GM19463 (cell line): ENCODE measurements around the gene PAM.
"Not testable (repeated sequence)": the region's sequence is repeated elsewhere in the genome, so short reads cannot be mapped to it uniquely, and the experiment has no call there.

Experiments
- ATAC-seq: cut with Tn5 transposase; IDR thresholded peaks from one replicate; pipeline ENCODE4 v1.9.1; 2021; ENCODE audit warnings: mild to moderate bottlenecking, moderate library complexity; ENCODE audit not compliant: unreplicated experiment

PAM gene

DNA sequence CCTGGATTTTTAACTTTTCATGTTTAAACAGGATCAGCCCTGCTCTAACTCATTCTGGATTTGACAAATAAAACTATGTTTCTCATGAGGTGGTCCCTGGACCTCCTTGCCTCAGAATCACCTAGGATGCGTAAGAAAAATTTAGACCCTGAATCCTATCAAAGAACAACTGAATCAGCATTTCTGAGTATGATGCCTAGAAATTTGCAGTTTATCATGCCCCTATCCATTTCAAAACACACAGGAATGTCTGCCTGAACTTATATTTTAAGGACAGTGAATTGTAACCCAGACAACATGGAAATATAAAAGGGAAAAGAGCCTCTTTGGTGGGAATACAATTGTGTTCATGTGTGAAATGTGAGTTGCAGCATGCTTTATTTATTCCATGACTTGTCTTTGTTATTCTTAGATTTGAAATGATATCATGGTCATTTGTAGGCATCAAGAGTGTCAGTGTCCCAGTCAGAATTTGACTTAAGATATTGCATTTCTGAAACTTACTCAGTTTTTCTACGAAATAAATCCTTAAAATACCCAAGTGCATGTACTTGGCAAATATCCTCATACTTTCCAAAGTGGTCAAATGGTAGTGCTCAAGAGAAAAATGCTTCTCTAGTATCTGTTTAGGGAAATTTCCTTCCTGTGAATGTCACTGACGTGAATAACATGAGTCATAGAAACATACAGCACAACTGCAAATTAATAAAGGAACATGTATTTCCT lies 220.5 kb downstream of the PAM start:
- no peak for ATAC-seq

DNA sequence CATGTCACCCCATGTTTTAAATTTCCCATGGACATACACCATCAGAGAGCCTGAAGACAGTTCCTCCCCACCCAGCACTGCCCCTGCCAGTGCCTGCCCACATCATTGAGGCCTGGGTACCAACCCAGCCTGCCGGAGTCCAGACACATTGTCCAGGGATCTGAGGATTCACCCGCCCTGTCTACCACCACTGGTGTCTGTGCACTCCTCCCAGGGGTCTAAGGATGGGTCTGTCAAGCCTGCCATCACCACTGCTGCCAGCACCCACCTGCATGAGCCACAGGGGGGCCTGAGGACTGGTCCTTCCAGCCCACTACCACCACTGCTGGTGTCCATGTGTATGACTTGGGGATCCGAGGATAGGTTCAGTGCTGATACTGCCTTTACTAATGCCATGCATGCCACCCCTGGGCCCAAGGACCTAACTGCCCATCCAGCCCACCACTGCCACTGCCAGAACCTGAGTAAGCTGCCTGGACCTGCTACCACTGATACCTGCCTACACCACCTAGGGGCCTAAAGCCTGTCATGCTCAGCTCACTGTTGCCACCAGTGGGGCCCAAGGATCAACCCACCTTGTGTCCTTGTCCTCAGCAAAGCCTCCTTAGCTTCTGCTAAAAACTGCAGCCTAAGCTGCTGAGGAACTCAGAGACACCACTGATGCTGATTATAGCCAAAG lies 227.0 kb downstream of the PAM start:
- no peak for ATAC-seq

DNA sequence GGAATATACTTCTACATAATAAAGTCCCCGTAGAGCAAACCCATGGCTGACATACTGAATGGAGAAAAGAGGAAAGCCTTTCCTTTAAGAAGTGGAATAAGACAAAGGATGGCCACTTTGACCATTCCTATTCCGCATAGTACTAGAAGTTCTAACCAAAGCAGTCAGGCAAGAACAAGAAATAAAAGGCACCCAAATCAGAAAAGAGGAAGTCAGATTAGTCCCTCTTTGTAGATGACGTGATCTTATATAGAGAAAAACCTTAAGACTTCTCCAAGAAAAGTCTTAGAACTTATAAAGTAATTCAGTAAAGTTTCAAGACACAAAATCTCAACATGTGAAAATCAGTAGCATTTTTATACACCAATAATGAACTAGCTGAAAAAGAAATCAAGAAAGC lies 231.0 kb downstream of the PAM start:
- no peak for ATAC-seq

DNA sequence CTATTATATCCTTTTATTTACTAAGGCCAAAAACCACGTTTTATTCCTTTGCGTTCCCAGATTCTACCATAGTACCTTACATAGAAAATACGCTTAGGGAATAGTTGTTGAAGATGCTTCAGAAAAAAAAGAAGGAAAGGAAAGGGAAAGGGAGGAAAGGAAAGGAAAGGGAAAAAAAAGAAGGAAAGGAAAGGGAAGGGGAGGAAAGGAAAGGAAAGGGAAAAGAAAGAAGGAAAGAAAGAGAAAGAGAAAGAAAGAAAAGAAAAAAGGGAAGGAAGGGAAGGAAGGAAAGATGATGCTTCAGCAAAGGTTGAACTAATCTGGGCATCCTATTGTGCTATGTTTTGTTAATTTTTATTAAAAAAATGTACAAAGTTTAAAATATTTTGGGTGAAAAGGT lies 233.4 kb downstream of the PAM start:
- ATAC-seq = no peak

DNA sequence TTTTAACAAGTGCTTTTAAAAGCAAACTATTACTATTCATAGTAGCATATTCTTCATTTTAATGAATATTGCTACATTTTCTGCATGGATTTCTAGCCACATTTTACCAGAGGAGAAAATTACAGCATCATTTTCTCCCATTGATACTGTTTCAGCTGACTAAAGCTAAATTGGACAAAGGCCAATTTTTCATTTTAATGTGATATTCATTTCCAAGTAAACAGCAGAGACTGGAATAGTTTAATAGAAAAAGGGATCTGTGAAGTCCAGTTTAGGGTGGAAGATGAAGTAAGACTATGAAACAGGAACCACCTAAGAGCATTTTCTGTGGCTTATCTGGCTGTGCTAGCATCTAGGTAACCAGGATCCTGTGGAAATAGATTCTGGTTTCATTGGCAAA lies 236.7 kb downstream of the PAM start:
- ATAC-seq = no peak

DNA sequence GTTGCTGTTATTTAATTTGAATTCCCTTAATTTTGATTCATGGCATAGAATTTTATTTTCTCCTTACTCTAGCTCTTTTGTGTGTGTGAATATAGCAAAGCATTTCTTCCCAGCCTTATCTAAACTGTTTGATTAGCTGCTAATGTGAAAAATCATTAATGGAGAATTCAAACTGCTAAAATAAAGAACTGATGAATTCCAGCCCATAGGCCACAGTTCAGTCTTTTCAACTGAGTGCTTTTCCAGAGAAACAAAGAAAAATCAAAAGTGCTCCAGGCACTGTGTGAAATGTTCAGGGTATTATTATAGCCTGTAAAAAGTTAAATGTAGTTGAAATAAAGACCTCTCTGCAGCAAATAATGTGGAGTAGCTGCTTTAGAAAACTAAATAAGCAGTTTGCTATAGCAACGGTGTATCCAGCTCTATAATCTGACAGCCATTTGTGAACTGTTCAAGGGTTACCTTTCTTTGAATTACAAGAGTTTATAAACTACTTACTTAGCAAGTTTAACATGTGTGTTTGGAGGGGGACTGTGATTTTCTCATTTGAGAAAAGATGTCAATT lies 241.0 kb downstream of the PAM start:
- ATAC-seq = no peak

DNA sequence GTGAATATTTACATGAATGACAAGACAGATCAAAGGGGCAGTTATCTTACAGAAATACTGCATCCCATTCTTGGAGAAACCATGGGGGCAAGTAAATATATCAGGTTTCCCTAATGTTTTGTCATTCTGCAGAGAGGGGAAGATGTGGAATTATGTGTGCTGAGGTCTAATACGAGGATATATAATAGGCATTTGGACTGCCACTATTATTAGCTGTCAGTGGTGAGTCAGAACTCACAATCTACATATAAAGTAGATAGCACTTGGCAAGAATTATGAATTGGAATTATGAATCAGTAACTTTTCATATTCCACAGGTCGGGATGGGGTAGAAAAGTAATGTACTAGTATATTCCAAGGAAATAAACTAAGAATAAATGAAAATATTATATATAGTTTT lies 243.1 kb downstream of the PAM start:
- no peak for ATAC-seq

DNA sequence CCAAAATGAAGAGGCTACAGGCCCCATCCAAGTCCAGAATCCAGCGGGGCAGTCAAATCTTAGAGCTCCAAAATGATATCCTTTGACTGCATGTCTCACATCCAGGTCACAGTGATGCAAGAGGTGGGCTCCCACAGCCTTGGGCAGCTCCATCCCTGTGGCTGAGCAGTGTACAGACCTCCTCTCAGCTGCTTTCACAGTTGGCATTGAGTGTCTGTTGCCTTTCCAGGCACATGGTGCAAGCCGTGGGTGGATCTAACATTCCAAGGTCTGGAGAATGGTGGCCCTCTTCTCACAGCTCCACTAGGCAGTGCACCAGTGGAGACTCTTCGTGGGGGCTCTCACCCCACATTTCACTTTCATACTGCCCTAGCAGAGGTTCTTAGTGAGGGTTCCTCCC lies 244.1 kb downstream of the PAM start:
- ATAC-seq = no peak

DNA sequence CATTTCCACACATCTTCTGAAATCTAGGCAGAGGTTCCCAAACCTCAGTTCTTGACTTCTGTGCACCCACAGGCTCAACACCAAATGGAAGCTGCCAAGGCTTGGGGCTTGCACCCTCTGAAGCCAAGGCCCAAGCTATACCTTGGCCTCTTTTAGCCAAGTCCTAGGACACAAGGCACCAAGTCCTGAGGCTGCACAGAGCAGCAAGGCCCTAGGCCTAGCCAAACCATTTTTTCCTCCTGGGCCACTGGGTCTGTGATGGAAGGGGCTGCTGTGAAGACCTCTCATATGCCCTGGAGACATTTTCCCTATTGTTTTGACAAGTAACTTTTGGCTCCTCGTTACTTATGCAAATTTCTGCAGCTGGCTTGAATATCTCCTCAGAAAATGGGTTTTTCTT lies 244.5 kb downstream of the PAM start:
- ATAC-seq = not testable (repeated sequence)

DNA sequence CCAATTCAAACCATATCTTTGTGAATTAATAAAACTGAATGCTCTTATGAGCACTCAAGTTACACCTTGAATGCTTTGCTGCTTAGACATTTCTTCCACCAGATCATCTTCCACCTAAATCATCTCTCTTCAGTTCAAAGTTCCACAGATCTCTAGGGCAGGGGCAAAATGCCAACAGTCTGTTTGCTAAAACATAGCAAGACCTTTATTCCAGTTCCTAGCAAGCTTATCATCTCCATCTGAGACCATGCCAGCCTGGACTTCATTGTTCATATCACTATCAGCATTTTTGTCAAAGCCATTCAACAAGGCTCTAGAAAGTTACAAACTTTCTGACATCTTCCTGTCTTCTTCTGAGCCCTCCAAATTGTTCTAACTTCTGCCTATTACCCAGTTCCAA lies 245.0 kb downstream of the PAM start:
- no peak for ATAC-seq

DNA sequence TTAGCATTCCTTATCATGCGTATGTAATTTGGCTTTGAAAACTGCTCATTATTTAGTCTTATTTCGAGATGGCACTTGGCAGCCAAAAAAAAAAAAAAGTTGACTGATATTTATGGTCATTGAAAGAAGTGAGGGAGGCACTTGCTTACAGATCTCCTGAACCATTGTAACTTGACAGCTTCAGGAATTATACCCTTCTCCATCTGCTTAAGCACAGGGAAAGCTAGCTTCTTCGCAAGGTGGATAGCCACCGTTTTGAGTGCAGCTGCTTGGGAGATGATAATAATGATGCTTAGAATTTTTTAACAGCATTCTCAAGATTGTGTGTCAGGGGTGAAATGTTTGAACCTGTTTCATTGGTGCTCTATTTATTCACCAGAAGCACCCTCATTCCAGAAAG lies 248.8 kb downstream of the PAM start:
- ATAC-seq = no peak

DNA sequence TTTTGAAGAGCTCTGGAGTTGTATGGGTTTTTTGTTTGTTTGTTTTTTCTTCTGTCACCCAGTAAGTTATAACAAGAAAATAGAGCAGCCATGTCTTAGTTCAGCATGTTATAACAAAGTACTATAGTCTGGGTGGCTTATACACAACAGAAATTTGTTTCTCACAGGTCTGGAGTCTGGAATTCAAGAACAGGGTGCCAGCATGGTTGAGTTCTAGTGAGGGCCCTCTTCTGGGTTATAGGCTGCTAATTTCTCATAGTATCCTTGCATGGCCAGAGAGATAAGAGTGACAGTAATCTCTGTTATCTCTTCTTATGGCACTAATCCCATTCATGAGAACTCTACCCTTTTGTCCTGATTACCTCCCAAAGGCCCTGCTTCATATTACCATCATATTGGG lies 250.2 kb downstream of the PAM start:
- no peak for ATAC-seq

DNA sequence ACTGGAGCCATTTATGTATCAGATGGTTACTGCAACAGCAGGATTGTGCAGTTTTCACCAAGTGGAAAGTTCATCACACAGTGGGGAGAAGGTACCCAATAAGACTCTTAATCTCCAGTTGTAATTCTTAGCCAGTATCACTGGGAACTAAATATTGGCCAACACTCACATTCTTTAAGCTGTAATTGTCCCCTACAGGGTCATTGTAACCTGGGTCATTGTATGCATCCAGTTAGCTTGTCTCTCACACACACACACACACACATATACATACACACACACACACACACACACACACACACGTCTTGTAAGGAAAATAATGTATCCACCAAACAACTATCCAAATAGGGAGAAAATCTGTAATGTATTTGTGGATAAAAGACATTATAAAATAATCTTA lies 251.8 kb downstream of the PAM start:
- ATAC-seq = no peak

DNA sequence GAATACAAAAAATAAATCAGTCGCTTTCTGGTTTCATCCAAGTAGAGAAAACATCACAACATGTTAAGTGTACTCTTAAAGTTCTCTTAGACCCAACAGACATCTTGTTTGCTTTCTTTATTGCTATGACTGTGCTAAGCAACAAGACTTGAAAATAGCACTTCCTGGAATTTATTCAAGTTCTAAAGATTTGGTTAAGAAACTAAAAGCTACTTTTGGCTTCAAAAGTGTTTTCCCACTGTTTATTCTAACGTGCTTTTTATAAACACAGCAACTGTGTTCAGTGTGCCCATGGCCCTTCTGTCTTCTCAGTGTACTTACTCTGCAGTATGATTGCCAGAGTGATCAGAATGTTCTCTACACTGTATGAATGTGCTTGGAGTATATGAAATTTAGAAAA lies 255.1 kb downstream of the PAM start:
- ATAC-seq = no peak

DNA sequence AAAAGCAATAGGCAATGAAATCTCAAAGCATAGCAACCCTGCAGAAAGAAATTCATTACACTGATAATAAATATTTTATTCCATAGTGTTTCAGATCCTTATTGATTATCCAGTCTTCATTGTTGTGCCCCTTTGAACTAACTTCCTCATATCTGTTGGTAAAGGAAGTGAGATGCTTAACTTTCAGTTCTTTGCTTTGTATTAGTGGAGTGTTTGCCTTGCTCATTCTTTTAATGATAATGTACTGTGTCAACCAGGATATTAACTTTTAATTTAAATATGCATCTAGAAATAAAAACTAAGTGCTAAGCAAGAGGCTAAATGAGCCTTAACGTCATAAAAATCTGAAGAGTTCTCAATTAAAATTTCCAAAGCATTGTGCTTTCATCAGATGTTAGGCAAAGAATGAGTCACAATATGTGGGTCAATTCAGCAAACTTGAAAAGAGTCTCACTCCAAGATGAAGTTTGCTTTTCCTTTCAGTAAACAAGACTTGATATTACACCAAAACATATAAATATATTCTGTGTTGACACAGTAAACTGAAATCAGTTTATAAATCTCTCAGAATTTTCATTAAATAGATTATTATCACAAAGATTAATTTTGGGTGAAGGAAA lies 258.9 kb downstream of the PAM start:
- ATAC-seq = no peak

DNA sequence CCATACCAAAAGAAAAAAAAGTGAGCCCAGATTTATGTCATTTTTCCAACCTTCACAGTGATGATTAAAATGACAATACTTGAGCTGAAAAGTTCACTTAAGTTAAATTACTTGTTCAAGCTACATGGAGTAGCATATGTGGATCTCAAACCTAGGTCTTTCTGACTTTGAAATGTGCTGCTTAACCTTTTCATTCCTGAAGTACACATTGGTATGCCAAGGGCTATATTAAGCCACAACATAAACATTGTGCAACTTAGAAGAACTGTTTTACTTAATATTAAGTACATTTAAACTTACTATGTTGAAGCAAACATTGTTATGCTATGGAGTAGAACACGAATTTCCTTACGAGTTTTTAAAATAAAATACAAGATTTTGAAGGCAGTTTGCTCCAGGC lies 259.9 kb downstream of the PAM start:
- ATAC-seq = no peak

DNA sequence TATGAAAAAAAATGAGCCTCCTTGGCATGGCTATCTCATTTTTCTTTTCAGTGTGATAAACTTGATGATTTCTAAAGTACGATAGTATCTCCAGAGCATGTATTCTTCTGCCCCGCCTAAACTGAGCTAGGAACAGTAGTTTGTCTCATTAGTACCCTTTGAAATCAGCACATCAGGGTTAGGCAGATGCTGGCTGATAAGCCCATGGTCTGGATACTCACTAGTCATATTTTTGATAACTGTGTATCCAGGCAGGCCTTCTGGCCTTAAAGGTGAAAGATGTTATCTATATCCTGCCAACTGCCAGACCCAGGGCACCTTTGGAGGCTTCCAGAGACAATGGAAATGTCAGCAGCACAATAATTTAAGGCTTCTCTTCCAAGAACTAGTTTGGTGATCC lies 261.1 kb downstream of the PAM start:
- ATAC-seq = no peak

DNA sequence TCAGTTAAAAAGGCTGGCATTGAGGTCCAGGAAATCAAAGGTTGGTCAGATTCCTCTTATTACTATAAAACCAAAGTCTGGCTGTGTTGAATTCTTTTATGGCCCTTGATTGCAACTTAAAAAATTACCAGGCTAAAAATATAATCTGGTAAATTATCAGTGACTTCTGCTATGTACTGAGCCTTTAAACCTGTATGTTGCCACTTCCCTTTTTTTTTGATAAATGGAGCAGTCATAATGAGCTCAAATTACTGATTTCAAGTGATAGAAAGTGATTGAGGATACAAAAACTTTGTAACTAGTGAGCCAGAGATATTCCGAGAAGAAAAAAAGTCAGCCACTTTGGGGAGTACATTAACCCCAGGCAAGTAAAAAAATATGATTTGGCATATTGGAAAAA lies 264.7 kb downstream of the PAM start:
- ATAC-seq = no peak

DNA sequence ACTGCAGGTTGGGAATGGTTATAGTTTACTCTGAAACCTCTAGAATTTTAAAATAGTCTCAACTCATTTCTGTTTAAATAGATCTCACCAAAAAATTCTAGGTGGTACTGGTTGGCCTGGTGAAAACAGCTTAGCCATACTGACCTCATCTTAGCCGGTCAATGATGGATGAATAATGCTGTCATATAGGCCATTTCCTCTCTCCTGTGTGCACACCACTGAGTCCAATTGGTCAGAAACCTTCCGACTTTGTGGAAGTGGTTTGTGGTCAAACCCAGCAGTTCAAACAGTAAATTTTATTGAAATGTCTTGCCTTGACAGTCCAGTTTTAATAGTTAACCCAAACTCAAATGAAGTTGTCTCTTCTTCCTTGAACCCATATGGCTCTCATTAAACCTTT lies 266.2 kb downstream of the PAM start:
- ATAC-seq = peak; percentile 93

DNA sequence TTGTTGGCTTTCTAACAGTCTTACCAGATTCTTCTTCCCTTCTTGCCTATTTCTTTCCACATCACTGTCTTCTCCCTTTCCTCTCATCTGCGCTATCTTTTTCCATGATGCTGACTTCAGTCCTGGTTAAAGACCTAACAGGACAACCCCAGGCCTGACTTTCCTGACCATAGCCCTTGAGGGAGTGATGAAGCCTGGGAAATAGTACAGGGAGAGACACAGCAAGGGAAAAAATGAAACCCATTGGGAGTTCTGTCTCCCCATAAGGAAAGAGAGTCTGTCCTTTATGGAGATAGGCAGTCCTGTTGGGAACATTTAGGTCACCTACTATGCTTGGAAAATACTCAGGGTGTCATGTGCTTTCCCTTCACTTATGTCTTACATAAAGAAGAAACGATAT lies 272.2 kb downstream of the PAM start:
- no peak for ATAC-seq

DNA sequence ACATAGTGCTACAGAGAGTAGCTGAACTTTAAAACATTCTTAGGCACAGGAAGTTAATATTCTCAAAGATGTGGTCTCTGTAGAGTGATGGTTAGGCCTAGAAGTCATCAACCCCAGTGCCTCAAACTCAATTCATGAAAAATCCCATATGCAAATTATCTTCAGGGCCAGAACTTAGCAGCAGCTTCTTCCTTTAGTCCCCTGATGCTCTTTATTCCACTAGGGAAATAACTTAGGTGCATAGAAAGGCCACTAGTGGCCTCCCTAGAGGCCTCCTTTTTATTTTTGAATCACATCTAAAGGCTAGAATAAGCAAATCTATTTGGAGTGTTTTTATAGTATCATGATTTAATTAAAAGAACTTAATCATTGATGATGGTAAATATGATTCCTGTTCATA lies 276.5 kb downstream of the PAM start:
- no peak for ATAC-seq

DNA sequence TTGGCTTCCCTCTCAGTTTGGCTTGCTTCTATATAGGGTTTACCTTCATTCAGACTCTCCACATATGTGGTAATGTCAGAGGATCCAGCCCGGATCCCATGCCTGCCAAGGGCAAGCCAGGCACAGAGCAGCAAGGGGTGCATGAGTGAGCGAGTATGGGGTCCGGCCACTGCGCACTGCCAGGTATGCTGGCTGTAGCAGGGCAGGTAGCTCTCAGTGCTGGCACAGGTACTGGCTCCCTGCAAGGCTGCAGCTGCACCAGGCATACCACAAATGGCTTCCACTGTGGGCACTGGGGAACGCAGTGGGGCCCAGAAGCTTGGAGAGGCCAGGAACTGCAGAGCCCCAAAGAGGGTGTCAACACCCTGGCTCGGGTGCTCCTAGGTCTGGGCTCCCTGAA lies 278.6 kb downstream of the PAM start:
- no peak for ATAC-seq
